HG02943 (cell line): ENCODE measurements around the gene ABI3BP.
A peak's percentile ranks its signal among the peaks of the same experiment; 100 is the strongest.
"Not testable (repeated sequence)": the region's sequence is repeated elsewhere in the genome, so short reads cannot be mapped to it uniquely, and the experiment has no call there.

ENCODE experiments used
- ATAC-seq: cut with Tn5 transposase; IDR thresholded peaks from one replicate; pipeline ENCODE4 v1.9.1; 2021; ENCODE audit warnings: mild to moderate bottlenecking, low read depth, moderate library complexity; ENCODE audit not compliant: unreplicated experiment

ABI3BP gene

DNA sequence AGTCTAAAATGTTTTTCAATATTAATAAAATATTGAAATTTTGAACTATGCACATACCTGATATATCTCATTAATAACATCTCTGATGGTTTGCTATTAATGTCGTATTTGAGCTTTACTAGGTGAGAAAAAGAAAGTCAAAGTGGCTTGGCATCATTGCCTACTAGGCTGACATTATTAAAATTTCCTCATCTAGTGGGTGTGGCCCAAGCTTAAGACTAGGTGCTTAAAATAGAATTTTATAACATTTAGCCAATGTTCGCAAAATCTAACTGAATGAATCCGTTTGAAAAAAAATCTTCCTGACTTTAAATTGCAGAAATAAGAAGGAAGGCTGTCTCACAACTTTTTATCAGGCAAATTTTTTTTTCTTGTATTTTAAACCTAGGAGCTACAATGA lies 46.1 kb downstream of the ABI3BP start:
- ATAC-seq: no peak

DNA sequence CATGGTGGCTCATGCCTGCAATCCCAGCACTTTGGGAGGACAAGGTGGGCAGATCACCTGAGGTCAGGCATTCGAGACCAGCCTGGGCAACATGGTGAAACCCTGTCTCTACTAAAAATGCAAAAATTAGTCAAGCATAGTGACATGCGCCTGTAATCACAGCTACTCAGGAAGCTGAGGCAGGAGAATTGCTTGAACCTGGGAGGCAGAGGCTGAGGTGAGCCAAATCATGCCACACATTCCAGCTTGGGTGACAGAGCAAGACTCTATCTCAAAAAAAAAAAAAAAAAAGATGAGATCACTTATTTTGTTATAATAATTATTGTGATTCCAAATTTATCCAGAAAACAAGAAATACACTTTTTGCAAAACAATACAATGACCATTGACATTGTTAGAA lies 47.1 kb downstream of the ABI3BP start:
- ATAC-seq: not testable (repeated sequence)

DNA sequence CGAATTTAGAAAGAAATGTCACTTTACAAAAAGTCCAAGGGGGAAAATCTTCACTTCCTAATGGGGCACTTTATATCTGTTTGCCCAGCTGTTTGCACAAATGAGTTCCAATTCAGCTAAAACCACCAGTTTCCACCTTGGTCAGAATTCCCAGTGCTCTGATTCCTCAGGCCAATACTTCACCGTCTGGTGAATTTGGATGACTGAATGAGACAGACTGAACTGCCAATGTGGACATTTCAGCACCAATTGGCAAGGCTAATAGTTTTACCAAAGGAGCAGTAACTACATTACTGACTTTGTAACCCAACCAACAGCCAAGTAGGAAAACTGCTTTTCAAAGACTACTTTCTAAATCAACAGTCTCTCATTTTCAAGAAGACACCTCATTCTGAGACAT lies 51.8 kb downstream of the ABI3BP start:
- no peak for ATAC-seq

DNA sequence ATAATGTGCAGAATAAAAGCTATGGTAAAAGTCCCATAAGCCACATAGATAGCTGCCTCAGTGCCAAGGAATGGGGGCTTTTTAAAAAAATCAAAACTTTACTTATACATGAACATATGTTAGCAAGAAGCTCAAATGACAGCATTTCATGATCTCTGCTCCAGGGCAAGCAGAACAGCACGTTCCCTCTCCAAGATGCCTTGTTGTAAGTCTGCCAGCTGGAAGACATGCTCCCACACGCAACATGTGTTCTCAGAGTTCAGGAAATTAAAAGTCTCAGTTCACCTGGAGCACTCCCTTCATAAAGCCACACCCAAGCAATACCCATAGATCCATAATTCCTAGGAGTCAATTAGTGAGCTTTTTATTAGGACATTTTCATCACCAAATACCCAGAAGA lies 52.2 kb downstream of the ABI3BP start:
- ATAC-seq: no peak

DNA sequence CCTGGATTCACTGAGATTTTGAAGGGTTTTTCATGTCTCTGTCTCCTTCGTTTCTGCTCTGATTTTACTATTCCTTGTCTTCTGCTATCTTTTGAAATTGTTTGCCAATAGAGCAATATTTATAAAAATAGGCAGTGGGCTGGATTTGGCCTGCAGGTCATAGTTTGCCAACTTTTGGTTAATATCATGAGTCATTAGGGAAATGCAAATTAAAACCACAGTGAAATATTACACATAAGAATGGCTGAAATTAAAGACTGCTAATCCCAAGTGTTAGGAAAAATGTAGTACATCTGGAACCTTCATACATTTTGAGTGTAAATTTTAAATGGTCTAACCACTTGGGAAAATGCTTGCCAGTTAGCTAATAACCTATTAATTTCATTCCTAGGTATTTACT lies 56.3 kb downstream of the ABI3BP start:
- ATAC-seq: no peak

DNA sequence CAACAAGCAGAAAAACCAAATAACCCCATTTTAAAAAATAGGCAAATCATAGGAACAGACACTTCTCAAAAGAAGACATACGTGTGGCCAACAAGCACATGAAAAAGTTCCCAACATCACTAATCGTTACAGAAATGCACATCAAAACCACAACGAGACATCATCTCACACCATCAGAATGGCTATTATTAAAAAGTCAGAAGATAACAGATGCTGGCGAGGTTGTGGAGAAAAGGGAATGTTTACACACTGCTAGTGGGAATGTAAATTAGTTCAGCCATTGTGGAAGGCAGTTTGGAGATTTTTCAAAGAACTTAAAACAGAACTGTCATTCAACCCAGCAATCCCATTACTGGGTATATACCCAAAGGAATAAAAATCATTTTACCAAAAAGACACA lies 60.7 kb downstream of the ABI3BP start:
- ATAC-seq: no peak

DNA sequence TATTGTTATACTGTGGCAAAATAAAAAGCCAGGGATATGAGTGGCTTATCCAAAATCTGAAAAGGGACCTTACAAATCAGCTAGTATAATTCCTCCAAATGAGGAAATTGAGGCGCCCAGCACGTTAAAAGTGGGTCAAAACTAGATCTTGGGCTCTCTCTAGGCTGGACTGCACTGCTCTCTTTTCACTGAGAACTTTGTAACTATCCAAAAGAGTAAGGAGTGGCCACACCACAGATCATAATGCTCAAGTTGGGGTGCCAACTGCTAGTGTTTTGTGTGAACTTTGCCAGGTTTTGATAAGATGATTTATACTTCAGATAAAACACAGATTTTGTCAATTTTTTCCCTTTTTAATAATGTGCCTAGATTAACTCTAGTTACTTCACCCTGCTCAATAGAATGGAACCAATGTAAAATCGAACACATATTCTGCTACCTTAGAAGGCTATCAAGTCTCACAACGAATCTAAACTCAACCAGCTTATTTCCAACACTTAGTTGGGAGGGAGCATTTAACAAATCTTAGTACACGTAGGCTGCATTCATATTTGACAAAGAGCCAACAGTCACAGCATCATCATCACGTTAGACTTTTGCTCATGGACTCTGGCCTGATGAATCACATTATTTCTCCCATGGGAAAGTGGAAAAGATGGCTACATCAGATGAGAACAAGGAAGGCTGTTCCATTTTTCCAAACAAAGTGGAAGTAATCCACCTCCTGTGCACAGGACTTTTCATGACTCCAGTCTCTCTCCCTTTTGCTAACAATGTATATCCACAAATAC lies 64.4 kb downstream of the ABI3BP start:
- ATAC-seq: no peak

DNA sequence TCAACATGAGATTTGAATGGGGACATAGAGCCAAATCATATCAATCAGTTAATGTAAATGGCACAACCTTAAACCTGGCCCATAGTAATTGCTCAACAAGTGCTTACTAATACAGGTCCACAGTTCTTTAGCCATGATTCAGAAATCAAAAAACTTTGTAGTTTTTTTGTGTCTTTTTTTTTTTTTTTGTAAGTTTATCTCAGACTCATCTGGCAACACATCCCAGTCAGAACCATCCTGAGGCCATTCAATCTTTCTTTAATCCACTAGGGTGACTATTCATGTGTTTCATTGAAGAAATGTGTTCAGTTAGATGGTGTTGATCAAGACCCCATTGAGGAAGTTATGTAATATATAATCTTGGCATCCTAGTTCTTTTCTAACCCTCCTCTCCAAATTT lies 65.4 kb downstream of the ABI3BP start:
- ATAC-seq: no peak

DNA sequence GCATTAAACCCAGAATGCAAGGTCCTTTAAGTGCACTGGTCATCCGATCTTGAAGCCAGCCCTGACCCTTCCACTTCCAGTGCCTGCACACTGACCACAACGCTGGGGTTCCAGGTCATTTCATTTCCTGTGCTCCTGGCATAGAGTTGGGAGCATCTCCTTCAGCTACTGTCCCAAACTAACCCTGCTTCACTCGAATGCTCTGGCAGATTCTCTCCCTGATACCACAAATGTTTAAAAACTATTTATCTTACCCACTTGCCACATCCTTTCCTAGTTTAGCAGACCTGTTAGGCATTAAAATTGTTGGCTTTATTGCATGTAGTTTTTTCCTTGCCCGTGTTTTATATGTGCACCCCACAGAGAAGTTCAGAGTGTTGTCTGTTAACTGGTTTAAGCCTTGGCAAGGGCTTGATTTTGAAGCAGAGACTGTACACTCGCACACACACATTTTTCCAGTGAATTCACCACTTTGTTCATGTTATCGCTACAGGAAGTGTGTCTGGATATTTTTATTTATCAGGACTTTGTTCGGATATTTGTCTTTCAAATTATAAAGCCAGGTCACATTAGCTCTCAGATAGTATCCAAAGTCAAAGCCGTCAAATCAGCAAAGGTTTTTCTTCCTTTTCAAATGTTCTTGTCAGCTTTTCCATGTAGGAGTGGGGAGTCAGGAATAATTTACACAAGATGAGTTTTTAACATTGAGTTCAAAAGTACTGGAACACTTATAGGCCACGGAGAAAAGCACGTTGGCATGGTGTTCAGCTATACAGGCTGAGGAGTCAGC lies 77.3 kb downstream of the ABI3BP start:
- ATAC-seq: no peak

DNA sequence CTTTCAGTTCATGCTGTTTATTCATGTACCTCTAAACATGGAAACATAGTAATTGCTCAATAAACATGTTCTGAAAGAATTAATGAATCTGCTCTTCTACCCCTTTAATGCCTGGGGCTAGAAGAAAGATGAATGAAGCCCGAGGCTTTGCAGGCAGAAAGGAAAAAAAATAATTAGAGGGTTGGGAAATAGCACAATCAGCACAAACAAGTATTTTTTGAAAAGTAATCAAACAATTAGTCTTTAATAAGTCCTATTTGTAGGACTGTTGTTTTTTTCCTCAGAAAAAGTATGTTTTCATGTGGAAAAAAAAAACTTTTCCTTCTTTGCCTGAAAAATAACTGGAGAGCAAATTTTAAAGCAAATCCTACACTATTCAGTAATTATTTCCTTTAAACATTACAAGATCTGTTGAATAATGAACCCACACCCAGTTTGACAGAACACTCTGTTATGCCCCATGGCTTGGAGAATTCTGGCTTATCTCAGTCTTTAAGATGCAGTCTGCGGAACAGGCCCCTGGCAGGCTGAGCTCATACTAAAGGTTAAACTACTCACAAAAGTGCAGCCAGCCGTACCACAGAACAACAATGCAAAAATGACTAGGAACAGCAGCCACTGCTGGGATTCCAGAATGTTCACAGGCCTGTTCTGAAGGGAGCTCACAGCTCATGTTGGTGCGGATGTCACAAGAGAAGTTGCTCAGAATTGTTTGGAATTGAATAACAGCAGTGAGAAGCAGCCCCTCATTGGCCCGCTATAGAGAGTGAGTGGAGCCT lies 79.2 kb downstream of the ABI3BP start:
- ATAC-seq: no peak

DNA sequence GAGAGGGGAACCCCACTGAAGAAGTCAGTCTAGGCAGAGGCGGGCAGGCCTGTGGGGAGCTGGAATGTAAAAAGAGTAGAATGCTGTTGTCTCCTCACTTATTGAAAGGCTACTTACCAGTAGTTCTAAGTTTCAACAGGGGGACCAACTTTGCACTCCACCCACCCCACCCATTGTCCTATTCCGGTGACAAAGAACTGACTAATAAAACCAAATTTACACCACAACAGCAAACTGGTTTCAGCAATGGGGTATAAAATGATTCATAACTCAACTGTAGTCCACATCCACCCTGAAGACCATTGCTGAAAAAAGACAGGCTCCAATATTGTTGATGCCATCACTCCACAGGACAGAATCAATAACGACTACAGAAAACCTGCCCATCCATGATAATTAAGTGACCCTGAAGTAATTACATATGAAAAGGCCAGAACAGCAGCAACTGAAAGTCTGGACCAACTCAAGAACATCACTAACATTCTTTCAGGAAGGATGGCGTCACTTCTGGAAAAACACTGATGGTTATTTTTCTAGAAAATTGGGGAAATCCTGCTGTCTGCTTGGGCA lies 80.2 kb downstream of the ABI3BP start:
- no peak for ATAC-seq

DNA sequence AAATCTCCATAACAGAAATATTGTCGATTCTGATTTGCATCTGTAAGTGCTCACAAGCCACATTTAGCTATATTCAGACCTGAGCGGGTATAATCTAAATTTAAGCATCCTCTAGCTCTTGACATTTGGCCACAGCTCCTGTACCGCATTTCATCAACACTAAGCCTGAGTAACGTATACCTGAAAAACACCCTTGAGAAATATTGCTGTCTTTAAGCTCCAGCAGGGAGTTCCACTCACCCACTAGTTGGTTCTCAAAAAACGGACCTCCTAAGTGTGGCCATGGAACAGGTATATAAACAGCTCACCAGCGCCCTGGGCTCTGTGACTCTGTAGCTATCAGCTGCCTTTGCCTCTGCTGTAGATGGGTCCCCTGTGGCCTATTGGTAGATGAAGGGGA lies 80.7 kb downstream of the ABI3BP start:
- ATAC-seq: no peak

DNA sequence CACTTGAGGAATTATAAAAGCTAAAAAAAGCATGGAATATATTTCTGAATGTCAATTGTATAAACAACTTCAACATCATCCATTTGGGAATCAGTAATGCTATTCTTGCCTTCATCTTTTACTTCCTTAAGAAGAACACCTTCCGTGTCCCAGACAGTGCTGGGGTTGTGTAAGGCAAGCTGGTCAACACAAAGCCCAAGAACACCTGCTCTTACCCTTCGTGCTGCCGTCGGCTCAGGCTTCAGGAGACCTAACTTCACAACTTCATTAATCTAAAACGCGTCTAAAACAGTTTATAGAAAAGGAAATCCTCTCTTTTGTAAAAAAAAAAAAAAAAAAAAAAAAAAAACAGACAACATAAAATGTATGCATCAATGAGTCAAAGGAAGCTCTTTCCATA lies 81.3 kb downstream of the ABI3BP start:
- ATAC-seq: no peak

DNA sequence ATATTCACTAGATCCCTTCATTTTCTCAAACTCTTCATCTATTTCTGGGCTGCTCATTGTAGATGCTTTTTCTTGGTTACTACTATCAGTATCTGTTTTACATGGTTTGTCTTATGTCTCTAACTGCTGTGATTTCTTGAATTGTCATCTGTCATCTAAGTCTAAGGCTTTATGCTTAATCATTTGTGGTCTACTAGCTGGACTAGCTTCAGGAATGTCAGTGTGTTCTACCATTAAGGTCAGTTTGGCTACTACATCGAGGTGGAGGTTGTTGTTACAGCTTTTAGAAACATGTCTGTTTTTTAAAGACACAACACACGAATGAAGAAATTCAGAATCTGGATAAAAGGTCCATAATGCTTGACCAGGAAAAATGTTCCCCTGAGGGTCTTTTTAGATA lies 82.2 kb downstream of the ABI3BP start:
- ATAC-seq: no peak

DNA sequence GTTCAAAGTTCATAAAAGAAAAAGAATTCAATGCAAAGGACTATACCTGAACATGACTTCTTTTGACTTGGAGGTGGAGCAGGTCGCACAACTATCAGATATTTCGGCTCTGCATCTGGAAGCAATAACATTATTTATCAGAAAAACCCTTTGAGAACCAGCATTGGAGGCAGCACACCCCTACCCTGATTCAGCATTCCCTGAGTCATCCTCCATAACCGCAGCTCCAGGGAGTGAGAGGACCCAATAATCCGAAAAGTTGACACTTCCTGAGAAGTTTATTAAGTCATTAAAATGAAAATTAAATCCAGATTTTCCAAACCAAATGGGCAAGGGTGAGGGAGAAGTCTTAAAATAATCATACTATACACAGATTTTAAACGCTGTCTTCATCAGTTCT lies 90.6 kb downstream of the ABI3BP start:
- ATAC-seq: no peak

DNA sequence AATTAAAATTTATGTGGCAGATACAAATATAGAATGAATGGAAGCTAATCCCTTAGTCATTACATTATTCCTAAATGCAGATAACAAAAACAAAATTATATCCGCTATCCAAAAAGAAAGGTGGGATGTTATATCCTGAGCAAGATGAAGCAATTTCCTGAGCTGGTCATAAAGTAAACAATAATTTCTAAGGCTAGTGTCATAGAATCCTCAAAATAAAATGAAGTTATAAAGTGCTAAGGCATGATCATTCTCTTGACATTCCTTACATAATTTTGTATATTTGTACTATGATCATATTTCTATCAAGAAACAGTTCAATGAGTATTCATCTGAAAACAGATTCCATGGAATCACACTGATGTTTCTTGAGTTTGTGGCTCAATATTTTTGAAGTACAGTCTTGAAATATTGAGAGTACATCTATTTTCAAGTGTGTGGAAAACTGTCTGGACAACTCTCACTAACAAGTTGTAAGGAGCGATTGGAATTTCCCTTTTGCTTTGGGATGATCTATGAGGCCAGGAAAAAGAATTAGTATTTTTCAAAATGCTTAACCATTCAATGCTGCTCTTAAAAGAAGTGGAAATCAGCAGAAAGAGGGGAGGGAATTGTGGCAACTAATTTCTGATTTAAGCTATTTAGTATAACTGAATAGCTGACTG lies 92.4 kb downstream of the ABI3BP start:
- no peak for ATAC-seq

DNA sequence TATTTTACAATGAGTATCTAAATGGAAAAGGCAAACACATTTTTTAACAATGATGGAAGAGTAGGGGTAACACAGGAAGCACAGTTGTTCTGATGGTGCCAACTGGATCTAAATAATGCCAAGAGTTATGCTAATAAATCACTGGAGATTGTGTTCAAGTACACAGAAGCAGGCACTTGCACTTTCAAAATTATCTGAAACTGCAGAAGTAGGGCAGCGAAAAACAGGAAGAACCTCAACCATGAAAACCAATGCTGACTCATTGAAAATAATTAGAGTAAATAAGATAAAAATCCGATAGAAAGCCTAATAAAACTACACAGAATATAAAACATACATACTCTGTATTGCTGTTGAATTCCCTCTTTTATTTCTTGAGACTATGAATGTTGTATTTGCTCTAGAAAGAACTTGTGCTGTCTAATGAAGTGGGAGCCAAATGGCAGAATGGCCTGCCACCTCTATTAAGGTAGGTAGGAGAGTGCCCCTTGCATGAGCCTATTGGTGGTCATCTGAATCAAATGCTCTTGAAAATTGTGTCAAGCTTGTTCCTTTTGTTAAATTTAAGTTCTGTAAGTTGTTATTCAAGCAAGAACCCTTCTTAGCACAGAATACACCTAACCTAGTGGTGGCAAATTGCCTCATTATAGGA lies 93.7 kb downstream of the ABI3BP start:
- ATAC-seq: peak; percentile 81

DNA sequence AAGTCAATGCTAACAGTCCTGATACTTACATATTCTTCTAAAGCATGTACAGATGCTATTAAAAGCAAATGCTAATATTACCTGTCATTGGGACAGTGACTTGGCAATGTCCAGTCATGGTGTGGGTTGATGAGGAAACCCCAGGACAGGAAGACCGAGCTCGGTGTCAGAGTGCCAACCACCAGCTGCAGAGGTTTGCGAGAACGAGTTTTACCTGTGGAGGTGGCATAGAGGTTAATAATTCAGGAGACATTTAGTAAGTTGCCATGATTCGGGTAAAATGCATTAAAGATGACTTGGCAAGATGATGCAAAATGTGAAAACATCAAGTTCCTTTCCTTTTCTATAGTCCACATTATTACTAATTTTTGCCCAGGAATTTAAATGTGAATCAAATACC lies 94.5 kb downstream of the ABI3BP start:
- no peak for ATAC-seq

DNA sequence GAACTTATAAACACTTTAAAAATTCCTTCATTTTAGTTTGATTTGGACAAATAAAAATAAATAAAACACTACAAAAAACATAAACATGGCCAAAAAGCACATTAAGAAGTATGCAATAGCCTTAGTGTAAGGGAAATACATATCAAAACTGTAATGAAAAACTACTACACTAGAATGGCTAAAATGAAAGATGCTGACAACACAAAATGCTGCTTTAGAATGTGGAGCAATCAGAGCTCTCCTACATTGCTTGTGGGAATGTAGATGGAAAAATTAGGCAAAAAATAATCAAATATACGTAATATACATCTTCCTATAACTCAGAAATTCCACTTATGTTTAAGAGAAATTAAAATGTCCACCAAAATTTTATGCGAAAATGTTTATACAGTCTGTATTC lies 96.2 kb downstream of the ABI3BP start:
- no peak for ATAC-seq

DNA sequence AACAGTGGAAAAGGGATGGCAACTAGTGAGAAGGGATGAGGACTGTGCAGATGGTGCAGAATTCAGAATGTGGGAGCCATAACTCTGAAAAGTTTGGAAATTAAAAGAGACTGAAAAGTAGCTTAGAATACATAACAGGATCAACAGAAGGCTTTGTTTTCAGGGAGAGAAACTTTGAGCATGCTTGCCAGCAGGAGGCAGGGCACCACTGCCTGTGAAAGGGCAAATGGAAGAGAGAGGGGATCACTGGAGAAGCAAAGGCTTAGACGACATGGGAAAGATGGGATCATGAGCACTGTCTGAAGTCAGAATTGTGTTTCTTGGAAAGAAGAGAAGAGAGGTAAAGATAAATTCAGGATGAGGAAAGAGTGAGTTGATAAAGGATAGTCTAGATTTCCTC lies 99.6 kb downstream of the ABI3BP start:
- ATAC-seq: no peak
